ENCODE data around the gene ZNF462.

Gene ZNF462

DNA sequence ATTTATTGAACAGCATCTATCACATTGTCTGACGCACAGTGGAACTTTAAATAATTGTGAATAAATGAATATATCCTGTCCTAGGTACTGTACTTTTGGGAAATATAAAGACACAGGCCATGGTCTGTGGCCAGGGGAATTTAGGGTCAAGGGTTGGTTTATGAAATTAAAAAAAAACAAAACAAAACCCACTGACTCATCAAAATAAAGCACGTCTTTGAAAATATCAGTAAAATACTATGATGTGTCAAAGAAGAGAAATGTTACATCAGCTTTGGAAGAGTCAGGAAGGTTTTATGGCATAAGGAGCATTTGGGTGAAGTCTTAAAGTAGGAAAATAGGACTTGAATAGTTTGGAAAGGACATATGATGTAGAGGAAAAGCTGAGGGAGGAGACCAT, 70.5 kb downstream of the ZNF462 start:
- DNase-seq (ENCODE audit: low read depth) = no peak
- TF ChIP-seq, protein P1, sequence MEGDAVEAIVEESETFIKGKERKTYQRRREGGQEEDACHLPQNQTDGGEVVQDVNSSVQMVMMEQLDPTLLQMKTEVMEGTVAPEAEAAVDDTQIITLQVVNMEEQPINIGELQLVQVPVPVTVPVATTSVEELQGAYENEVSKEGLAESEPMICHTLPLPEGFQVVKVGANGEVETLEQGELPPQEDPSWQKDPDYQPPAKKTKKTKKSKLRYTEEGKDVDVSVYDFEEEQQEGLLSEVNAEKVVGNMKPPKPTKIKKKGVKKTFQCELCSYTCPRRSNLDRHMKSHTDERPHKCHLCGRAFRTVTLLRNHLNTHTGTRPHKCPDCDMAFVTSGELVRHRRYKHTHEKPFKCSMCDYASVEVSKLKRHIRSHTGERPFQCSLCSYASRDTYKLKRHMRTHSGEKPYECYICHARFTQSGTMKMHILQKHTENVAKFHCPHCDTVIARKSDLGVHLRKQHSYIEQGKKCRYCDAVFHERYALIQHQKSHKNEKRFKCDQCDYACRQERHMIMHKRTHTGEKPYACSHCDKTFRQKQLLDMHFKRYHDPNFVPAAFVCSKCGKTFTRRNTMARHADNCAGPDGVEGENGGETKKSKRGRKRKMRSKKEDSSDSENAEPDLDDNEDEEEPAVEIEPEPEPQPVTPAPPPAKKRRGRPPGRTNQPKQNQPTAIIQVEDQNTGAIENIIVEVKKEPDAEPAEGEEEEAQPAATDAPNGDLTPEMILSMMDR (IDR thresholded peaks at IDR 0.05; ENCODE audit: control insufficient read depth, insufficient read depth, low read depth, low read length, missing control alignments) = no peak

DNA sequence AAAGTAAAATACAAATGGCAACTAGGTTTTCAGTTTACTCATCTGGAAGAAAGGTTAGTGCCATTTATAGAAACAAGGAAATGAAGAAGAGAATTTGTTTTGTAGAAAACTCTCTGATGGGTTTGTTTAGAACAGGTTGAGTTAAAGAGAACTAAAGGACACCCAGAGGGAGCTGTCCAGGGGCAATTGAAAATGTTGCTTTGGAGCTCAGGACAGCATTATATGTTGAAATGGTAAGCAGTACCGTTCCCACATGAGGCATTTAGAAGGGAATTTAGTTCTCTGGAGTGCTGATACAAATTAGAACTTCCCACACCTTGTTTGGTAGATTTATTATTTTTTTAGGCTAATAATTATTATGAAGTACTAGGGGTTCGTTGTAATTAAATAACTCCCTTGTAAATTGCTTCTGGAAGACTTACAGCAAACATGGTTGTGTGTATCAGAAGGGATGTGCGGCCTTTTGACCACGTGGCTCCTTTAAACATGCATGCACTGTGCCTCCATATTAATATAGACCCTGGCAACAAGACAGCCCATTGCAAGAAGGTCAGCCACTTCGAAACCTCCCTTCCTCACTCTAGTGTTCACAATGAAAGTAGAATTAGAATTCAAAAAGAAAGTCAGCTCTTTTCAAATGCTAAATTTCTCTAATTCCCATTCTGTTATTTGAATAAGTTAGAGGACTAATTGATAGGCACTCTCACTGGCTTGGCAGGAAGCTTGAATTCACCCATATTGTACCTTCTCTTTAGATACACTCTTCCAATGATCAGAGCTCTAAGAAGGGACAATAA, 71.7 kb downstream of the ZNF462 start:
- no peak for DNase-seq (ENCODE audit: low read depth)
- TF ChIP-seq, protein P1 (IDR thresholded peaks at IDR 0.05; ENCODE audit: control insufficient read depth, insufficient read depth, low read depth, low read length, missing control alignments) = no peak
- H3K4me3 ChIP-seq (ENCODE audit: control insufficient read depth, low read depth, low read length) = no peak overlapping the region

More for the DNA sequence above, 70.5 kb downstream of the ZNF462 start:
- no peak overlapping the region for H3K4me3 ChIP-seq (ENCODE audit: control insufficient read depth, low read depth, low read length)

DNA sequence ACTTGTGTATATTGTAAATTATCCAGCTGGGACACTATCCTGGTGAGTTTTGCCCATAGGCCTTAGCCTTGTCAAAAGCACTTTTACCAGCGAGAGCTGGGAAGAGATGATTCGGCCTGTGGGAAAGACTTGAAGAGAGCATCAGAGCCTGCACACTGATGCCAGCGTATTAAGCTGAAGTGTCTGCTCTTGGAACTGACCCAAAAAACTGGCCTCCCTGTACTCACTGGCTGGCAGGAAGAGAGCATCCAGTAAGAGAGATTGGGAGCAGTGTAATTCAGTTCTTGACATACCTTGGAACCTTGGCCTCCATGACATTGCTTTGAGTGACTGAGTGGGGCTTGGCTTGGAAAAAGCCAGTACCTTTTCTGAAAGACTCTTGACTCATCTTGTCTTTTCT, 73.7 kb downstream of the ZNF462 start:
- no peak for DNase-seq (ENCODE audit: low read depth)
- TF ChIP-seq, protein P1 (IDR thresholded peaks at IDR 0.05; ENCODE audit: control insufficient read depth, insufficient read depth, low read depth, low read length, missing control alignments) = no peak
- H3K4me3 ChIP-seq (ENCODE audit: control insufficient read depth, low read depth, low read length) = no peak overlapping the region

DNA sequence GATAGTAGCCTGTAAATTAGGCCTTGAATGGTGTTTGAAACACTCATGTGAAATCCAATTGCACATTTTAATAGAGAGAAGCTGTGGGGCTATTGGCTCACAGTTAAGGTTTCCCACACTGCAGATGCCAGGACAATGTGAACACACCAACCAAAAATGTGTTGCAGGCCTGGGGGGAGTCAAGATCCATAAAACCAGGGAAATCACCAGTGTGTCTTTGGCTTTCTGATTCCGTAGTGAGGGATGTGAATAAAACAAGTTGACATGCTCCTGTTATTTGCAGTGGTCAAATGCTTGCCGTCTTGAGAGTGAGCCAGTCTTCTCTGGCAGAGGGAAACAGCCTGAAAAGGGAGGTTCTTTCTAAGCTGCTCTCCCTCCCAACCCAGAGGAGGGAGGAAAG, 79.0 kb downstream of the ZNF462 start:
- TF ChIP-seq, protein P1 (IDR thresholded peaks at IDR 0.05; ENCODE audit: control insufficient read depth, insufficient read depth, low read depth, low read length, missing control alignments) = no peak
- H3K4me3 ChIP-seq (ENCODE audit: control insufficient read depth, low read depth, low read length) = no peak overlapping the region
- no peak for DNase-seq (ENCODE audit: low read depth)

DNA sequence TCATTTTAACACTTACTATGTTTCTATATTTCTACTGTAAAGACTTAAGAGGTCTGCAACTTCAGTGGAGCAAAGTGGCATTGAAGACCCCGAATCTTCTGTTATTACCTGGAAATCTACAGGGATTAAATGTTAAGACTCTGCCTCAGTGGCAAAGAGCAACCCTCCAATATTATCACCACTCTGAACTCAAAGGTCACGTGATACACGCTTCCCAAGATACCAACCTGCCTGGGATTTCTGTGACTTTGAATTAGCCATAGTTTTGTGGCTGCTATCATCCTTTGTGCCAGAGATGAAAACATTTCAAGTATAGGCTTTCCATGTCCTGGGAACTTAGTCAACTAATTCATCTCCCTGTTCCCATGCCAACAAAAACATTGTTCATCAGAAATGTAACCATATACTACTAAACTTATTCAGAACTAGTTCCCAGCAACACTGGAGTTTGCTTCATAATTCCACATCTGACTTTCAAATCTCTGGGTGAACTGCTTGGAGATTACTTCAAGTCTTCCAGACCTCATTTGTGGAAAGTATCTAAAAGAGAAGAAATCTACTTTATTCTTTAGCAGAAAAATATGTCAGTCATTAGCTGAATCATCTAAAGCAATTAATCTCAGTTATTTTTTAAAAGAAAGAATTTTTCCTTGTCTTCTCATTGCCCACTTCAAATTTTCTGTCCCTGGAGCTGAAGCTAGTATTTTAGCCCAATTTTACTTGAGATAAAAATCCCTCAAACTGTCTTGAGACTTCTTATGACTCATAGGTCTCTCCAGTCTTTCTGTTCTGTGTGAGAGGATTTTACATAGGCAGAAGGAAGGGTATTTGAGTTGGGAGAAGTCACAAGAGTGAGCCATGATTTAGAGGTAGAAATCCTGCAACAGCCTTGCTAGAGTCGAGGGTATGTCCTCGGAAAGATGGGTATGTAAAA, 83.0 kb downstream of the ZNF462 start:
- H3K4me3 ChIP-seq (ENCODE audit: control insufficient read depth, low read depth, low read length) = no peak overlapping the region
- TF ChIP-seq, protein P1 (IDR thresholded peaks at IDR 0.05; ENCODE audit: control insufficient read depth, insufficient read depth, low read depth, low read length, missing control alignments) = no peak
- peak; percentile 52 for DNase-seq (ENCODE audit: low read depth)

DNA sequence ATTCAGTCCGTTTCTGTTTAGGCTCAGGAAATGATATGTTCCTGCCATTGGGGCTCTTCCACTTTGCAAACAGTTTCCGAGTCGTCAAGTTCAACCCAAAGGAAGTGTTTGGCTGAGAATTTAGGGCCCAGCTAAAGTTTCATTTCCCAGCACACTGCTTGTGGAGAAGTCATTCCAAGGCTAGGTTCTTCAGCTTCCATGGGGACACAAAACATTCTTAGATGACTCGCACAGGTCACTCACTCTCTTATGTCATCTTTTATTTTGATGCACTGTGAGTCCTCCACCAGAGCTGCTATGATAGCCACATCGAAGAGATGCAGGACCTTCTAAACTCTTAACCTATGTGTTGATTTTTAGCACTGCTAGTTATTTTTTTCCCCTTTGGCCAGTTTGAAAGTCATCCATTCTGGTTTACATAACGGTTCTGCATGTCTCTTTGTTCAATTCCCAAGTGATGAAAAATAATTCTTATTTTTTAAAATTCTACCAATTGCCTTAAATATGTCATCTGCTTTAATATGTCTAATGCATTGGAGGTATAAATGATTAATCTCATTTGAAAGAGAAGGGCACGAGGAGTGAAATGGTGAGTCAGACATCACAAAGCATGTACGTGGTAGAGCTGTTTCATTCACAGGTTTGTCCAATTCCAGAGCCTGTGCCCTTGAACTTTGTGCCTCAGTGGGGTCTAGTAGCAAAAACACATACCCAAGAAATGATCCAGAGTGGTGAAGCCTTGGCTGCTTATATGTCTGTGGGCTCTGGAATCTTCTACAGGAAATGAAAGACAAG, 84.3 kb downstream of the ZNF462 start:
- no peak overlapping the region for H3K4me3 ChIP-seq (ENCODE audit: control insufficient read depth, low read depth, low read length)
- no peak for DNase-seq (ENCODE audit: low read depth)
- TF ChIP-seq, protein P1 (IDR thresholded peaks at IDR 0.05; ENCODE audit: control insufficient read depth, insufficient read depth, low read depth, low read length, missing control alignments) = no peak

Measured in AG09309 (cell line).